GM19372 (cell line): ENCODE measurements around the gene IZUMO4.

Experiments used
- ATAC-seq: cut with Tn5 transposase; IDR thresholded peaks from one replicate; pipeline ENCODE4 v1.9.1; 2021; ENCODE audit warnings: mild to moderate bottlenecking, low read depth, moderate library complexity; ENCODE audit not compliant: unreplicated experiment

Gene IZUMO4

DNA sequence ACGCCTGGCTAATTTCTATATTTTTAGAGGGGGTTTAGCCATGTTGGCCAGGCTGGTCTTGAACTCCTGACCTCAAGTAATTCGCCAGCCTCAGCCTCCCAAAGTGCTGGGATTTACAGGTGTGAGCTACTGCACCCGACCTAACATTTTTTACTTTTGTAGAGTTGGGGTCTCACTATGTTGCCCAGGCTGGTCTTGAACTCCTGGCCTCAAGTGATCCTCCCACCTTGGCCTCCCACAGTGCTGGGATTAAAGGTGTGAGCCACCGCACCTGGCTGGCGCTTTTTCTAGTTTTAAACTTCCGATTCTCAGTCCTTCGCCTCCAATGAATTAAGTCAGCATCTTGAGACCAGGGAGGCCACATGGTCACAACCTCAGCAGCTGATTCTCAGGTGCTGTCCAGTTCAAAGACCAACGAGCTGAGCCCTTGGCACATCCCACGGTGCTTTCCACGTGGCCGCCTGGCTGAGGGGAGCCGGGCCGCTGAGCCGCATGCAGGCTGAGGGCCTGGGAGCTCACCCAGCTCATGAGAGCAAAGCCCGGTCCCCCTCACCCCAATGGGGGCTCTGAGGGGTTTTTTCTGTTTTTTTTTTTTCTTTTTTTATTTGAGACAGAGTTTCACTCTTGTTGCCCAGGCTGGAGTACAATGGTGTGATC lies 45.6 kb downstream of the IZUMO4 start:
- ATAC-seq: no peak

DNA sequence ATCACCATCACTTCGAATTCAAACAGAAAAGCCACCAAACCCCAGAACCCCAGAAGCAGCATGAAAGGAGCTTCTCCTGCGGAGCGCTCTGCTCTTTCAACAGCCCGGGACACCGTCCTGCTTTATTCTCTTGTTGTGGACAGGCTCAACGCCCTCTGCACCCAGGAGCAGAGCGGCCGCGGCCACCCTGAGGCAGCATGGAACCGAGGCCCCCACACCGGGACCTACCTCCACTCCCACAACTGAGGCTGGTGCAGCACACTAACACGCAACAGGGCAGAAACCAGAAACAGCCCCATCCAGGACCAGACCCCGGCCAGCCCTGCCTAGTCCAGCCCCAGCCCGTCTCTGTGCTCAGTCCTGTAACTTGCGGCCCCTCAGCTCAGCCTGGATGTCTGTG lies 47.5 kb downstream of the IZUMO4 start:
- no peak for ATAC-seq

GRCh38 chr19:2145831-2146241 lies 49.1 kb downstream of the IZUMO4 start:
- ATAC-seq: no peak

DNA sequence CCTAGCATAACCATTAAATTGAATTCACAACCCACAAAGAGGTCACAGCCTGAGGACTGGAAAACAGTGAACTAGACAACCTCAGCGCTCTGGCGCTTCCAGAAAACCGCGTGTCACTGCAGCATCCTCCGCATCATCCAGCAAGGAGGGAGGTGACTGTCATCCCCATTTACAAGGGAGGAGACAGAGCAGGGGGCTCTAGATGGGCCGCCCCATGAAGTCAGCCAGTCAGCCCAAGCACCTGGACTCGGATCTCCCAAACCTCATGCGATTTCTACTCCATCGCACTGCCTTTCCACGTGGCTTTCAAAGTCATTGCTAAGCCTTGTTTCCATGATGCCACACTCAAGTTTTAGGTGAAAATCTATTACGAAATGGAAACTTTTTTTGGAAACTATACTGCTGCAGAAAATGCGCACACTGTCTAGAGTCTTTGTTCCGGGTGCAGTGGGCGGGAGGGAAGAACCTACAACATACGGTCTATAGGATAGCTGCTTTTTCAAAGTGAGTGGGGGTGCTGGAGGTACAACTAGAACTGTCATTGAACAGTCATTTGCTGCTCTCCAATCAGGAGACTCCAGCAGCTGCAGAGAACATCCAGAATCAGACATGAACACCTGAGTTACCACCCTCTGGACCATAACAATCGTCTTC lies 51.9 kb downstream of the IZUMO4 start:
- ATAC-seq: no peak
